Brain microvascular endothelial cell (primary cell): ENCODE results near the gene DMXL2.
"Not testable (repeated sequence)": the region's sequence is repeated elsewhere in the genome, so short reads cannot be mapped to it uniquely, and the experiment has no call there.

Experiments used
- DNase-seq: peaks from one replicate; pipeline ENCODE4 v3.0.0-alpha.2; 2020
- H3K27ac ChIP-seq: fragments of 250-450 bp; sonication (Bioruptor Pico); 2 replicates; pipeline ENCODE4 v1.5.1; 2020; ENCODE audit warnings: mild to moderate bottlenecking, moderate library complexity
- H3K27me3 ChIP-seq: fragments of 250-450 bp; sonication (Bioruptor Pico); replicated peaks from 2 replicates; pipeline ENCODE4 v1.5.1; 2020; ENCODE audit warnings: mild to moderate bottlenecking
- H3K36me3 ChIP-seq: fragments of 250-450 bp; sonication (Bioruptor Pico); replicated peaks from 2 replicates; pipeline ENCODE4 v1.5.1; 2020; ENCODE audit warnings: mild to moderate bottlenecking
- H3K4me3 ChIP-seq: 2 replicates; pipeline ENCODE4 v1.5.1; 2011; ENCODE audit warnings: low read depth, mild to moderate bottlenecking, control low read depth, low read length, moderate library complexity
- CTCF ChIP-seq: IDR thresholded peaks from 2 replicates; pipeline ENCODE4 v1.5.1; 2011; ENCODE audit warnings: low read depth, mild to moderate bottlenecking, moderate library complexity, low read length, control low read depth, inconsistent platforms; ENCODE audit errors: missing control alignments
- in situ Hi-C: cut with HindIII; loops from 2 replicates; pipeline ENCODE4 v1.10.0; 2017; ENCODE audit warnings: low sequenced_read_pairs, low pct_ligation_motif_present

Gene DMXL2

GRCh38 chr15:51460796-51461195, 161.8 kb downstream of the DMXL2 start:
- Histone ChIP-seq H3K27ac (no peak overlapping the region), H3K4me3 (no peak overlapping the region), H3K36me3 (peaks cover 4% of the 10 kb centered on the region), H3K27me3 (no peaks in the 10 kb centered on the region)
- in situ Hi-C loops, result no loop called here
- no peak for DNase-seq
- TF ChIP-seq CTCF, result no peak

- no peaks in the 10 kb centered on the region for H3K27me3 ChIP-seq
- no peak for TF ChIP-seq CTCF
- in situ Hi-C loops, result no loop called here
- peaks cover 4% of the 10 kb centered on the region for H3K36me3 ChIP-seq
- DNase-seq, result peak; percentile 9
- no peak overlapping the region for H3K27ac ChIP-seq
- no peak overlapping the region for H3K4me3 ChIP-seq
Measured at GRCh38 chr15:51450001-51450400, 172.6 kb downstream of the DMXL2 start.

GRCh38 chr15:51448622-51449399, 173.8 kb downstream of the DMXL2 start:
- Histone ChIP-seq H3K36me3 (peaks cover 3% of the 10 kb centered on the region), H3K4me3 (no peak overlapping the region), H3K27ac (no peak overlapping the region), H3K27me3 (no peaks in the 10 kb centered on the region)
- in situ Hi-C loops, result no loop called here
- no peak for TF ChIP-seq CTCF
- no peak for DNase-seq

- Histone ChIP-seq H3K4me3 (no peak overlapping the region), H3K27me3 (no peaks in the 10 kb centered on the region), H3K27ac (no peak overlapping the region), H3K36me3 (peaks cover 3% of the 10 kb centered on the region)
- no peak for TF ChIP-seq CTCF
- in situ Hi-C loops, result no loop called here
- no peak for DNase-seq
Measured at GRCh38 chr15:51447855-51448621, 174.5 kb downstream of the DMXL2 start.

- H3K27me3 ChIP-seq, DNase-seq, in situ Hi-C loops, H3K27ac ChIP-seq, H3K36me3 ChIP-seq, H3K4me3 ChIP-seq: not testable (repeated sequence)
Measured at GRCh38 chr15:51446029-51446744, 176.4 kb downstream of the DMXL2 start.

- in situ Hi-C loops, result no loop called here
- no peak overlapping the region for H3K27ac ChIP-seq
Measured at GRCh38 chr15:51444807-51445206, 177.8 kb downstream of the DMXL2 start.

More at GRCh38 chr15:51444807-51445206, 177.8 kb downstream of the DMXL2 start:
- TF ChIP-seq CTCF, result no peak
- no peak for DNase-seq
- peaks cover 3% of the 10 kb centered on the region for H3K36me3 ChIP-seq
- H3K27me3 ChIP-seq, result no peaks in the 10 kb centered on the region
- no peak overlapping the region for H3K4me3 ChIP-seq
